ENCODE measurements around the gene TLX2.

Gene TLX2

GRCh38 chr2:74501335-74502071, 12.7 kb upstream of the TLX2 start:
- no peak overlapping the region for H3K4me3 ChIP-seq (ENCODE audit: low read length)
- TF ChIP-seq ZNF274 (IDR thresholded peaks at IDR 0.05; ENCODE audit: low read depth, low read length): no peak

DNA sequence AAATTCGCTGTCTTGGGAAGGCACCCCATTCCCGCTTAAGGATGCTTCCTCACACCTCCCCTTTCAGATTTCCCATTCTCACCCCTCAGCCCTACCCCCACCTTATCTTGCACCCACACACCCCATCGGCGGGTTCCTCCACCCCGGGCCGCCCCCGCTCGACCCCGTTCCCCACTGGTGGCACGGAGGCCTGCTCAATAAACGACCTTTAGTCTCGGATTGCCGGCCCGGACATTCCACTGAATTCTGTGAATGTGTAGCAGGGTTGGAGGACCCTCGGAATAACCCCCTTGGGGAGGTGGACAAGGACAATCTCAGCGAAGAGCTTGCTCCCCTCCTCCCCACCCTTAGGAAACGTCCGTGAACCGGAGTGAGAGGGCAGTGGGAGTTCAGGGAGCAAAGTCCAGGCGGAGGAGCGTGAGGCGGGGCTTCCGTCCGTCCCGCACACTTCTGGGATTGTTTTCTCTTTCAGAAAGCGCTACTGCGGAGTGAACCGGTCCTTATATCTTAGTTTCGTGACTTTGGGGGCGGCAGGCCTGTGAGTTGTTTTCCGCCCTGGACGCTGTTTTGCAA, 12.0 kb upstream of the TLX2 start:
- TF ChIP-seq ZNF274 (IDR thresholded peaks at IDR 0.05; ENCODE audit: low read depth, low read length): no peak
- peak overlapping the region; percentile 60; the same call in 1 of the 2 replicates for H3K4me3 ChIP-seq (ENCODE audit: low read length)

GRCh38 chr2:74502720-74503505, 11.3 kb upstream of the TLX2 start:
- peak overlapping the region; percentile 60; the same call in 1 of the 2 replicates for H3K4me3 ChIP-seq (ENCODE audit: low read length)
- no peak for TF ChIP-seq ZNF274 (IDR thresholded peaks at IDR 0.05; ENCODE audit: low read depth, low read length)

DNA sequence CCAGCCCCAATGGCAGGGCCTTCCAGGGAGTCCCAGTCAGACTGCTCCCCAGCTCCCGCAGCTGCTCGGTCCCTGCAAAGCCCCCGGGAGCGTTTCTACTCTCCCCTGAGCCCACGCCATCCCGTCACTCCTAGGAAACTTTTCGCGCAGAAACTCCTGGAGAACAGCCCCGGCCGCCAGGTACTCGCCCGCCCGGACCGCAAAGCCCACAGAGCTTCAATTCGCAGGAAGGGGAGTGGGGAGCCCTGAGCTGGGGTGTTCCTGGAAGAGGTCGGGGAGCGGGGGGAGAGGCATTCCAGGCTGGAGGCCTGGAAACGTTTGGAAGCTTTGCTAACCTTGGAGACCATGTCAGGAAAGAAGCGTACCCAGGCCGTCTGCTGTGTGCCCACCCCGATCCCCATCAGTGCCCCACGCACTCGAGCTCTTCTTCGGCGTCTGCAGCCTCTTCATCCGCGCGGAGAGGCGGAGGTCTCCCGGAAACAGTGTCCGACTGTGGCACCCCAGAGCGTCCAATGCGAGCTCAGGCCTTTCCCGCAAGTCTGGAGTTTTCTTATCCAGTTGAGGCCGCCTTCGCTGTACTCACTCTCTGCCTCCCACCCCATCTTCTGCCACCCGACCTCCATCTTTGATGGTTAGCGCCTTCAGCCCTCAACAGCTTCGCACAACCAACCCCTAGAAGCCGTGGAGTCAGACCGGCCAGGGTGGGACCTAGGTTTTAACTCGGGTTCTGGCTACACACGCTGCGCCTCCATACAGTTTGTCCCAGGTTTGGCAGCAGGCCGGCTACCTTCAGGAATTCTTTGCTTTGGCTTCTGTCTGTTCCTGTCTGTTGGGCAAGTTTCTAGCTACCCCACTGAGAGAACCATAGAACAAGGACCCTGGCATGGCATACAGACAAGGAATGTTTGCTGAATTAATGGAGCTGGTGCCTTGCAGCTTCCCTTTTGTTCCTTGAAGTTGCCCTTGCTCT, 10.5 kb upstream of the TLX2 start:
- peak overlapping the region; percentile 60; the same call in 1 of the 2 replicates for H3K4me3 ChIP-seq (ENCODE audit: low read length)

GRCh38 chr2:74504591-74504990, 9.7 kb upstream of the TLX2 start:
- no peak overlapping the region for H3K4me3 ChIP-seq (ENCODE audit: low read length)
- TF ChIP-seq ZNF274 (IDR thresholded peaks at IDR 0.05; ENCODE audit: low read depth, low read length): no peak

More for the DNA sequence above, 10.5 kb upstream of the TLX2 start:
- TF ChIP-seq ZNF274 (IDR thresholded peaks at IDR 0.05; ENCODE audit: low read depth, low read length): no peak

- no peak for TF ChIP-seq ZNF274 (IDR thresholded peaks at IDR 0.05; ENCODE audit: low read depth, low read length)
- no peak overlapping the region for H3K4me3 ChIP-seq (ENCODE audit: low read length)
These were observed 8.6 kb upstream of the TLX2 start for GRCh38 chr2:74505448-74506246.

GRCh38 chr2:74507145-74507925, 6.9 kb upstream of the TLX2 start, which contains the start of gene PCGF1:
Gene PCGF1, minus strand, starts transcription at chr2:74507695. Its CDS starts 27 bp downstream, at chr2:74507668.
- peak within 1 kb of the TSS; percentile 65 for H3K4me3 ChIP-seq (ENCODE audit: low read length)
- no peak for TF ChIP-seq ZNF274 (IDR thresholded peaks at IDR 0.05; ENCODE audit: low read depth, low read length)

- no peak for TF ChIP-seq ZNF274 (IDR thresholded peaks at IDR 0.05; ENCODE audit: low read depth, low read length)
- H3K4me3 ChIP-seq (ENCODE audit: low read length): peak overlapping the region; percentile 65; the same call in 1 of the 2 replicates
These were observed 6.2 kb upstream of the TLX2 start for GRCh38 chr2:74507926-74508520.

GRCh38 chr2:74510272-74510671, 4.0 kb upstream of the TLX2 start:
- TF ChIP-seq ZNF274 (IDR thresholded peaks at IDR 0.05; ENCODE audit: low read depth, low read length): no peak
- no peak overlapping the region for H3K4me3 ChIP-seq (ENCODE audit: low read length)

DNA sequence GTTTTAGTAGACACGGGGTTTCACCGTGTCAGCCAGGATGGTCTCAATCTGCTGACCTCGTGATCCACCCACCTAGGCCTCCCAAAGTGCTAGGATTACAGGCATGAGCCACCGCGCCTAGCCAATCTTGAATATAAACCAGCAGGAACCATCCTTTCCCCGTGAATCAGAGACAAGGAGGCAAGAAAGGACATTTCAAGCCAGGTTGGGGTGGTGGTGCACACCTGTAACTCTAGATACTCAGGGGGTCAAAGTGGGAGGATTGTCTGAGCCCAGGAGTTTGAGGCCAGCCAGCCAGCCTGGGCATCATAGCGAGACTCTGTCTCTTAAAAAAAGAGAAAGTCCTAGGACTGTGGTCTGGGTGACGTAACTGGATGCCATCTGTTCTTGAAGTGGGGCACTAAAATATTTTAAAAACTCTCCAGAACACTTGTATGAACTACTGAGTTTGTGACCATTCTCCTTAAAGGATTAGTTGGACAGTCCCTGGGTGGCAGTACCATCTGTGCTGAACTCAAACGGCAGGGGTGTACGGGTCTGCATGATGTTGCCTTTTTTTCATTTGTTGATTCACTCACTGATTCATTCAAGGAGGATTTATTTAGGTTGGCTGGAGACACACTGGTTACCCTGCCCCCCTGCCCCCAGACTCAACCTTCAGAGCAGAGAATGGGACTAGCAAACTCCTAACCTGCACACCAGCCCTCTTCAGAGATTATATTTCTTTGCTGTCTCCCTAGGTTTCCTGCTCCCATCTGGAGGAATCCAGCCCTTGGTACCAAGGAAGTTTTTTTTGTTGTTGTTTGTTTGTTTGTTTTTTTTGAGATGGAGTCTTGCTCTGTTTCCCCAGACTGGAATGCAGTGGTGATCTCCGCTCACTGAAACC, 2.9 kb upstream of the TLX2 start:
- TF ChIP-seq ZNF274 (IDR thresholded peaks at IDR 0.05; ENCODE audit: low read depth, low read length): no peak
- H3K4me3 ChIP-seq (ENCODE audit: low read length): no peak overlapping the region
